GM06990 (cell line): ENCODE data around the gene CORO2B.

Experiments used
- DNase-seq: peaks from one replicate; pipeline ENCODE4 v3.0.0-alpha.2; 2011; ENCODE audit not compliant: insufficient read length; ENCODE audit errors: extremely low read depth
- H3K27me3 ChIP-seq: replicated peaks from 2 replicates; pipeline ENCODE4 v1.6.0; 2011; ENCODE audit warnings: low read length; ENCODE audit not compliant: control insufficient read depth, insufficient read depth
- H3K36me3 ChIP-seq: 2 replicates; pipeline ENCODE4 v1.5.1; 2011; ENCODE audit warnings: low read length; ENCODE audit not compliant: control insufficient read depth, insufficient read depth
- H3K4me3 ChIP-seq: replicated peaks from 2 replicates; pipeline ENCODE4 v1.5.1; 2011; ENCODE audit warnings: low read depth, mild to moderate bottlenecking, control low read depth, low read length
- CTCF ChIP-seq: IDR thresholded peaks from 2 replicates; pipeline ENCODE4 v1.5.1; 2011; ENCODE audit warnings: low read length, control low read depth, mild to moderate bottlenecking, inconsistent platforms; ENCODE audit not compliant: insufficient read depth, poor library complexity, severe bottlenecking

CORO2B gene

GRCh38 chr15:68618908-68619698, 40.3 kb downstream of the CORO2B start:
- H3K27me3 ChIP-seq, result no peaks in the 10 kb centered on the region; the same call in none of the 2 replicates
- H3K36me3 ChIP-seq, result no peaks in the 10 kb centered on the region
- no peak for DNase-seq
- no peak overlapping the region for H3K4me3 ChIP-seq
- TF ChIP-seq CTCF, result no peak

- no peak overlapping the region for H3K4me3 ChIP-seq
- no peaks in the 10 kb centered on the region; the same call in none of the 2 replicates for H3K27me3 ChIP-seq
- no peaks in the 10 kb centered on the region for H3K36me3 ChIP-seq
- no peak for DNase-seq
- TF ChIP-seq CTCF, result no peak
Measured at GRCh38 chr15:68620721-68621527, 42.1 kb downstream of the CORO2B start.

- H3K36me3 ChIP-seq, result no peaks in the 10 kb centered on the region
- no peaks in the 10 kb centered on the region; the same call in none of the 2 replicates for H3K27me3 ChIP-seq
- DNase-seq, result no peak
- no peak overlapping the region for H3K4me3 ChIP-seq
- no peak for TF ChIP-seq CTCF
Measured at GRCh38 chr15:68621535-68621934, 42.7 kb downstream of the CORO2B start.

GRCh38 chr15:68623301-68623892, 44.6 kb downstream of the CORO2B start:
- no peak for TF ChIP-seq CTCF
- Histone ChIP-seq H3K4me3 (no peak overlapping the region), H3K36me3 (no peaks in the 10 kb centered on the region), H3K27me3 (peaks cover 3% of the 10 kb centered on the region)
- no peak for DNase-seq

GRCh38 chr15:68625853-68626252, 47.1 kb downstream of the CORO2B start:
- no peak for DNase-seq
- no peak for TF ChIP-seq CTCF

More at GRCh38 chr15:68625853-68626252, 47.1 kb downstream of the CORO2B start:
- no peak overlapping the region for H3K4me3 ChIP-seq
- no peaks in the 10 kb centered on the region for H3K36me3 ChIP-seq
- peaks cover 3% of the 10 kb centered on the region for H3K27me3 ChIP-seq
